SH-SY5Y (cell line): ENCODE measurements around the gene WDR54.

Experiments used
- GATA2 ChIP-seq: IDR thresholded peaks from 2 replicates; pipeline ENCODE4 v1.6.1; 2011; ENCODE audit warnings: mild to moderate bottlenecking, low read depth, low read length
- GATA3 ChIP-seq: IDR thresholded peaks from 2 replicates; pipeline ENCODE4 v1.6.1; 2011; ENCODE audit warnings: low read depth, mild to moderate bottlenecking, low read length, moderate library complexity

- TF ChIP-seq GATA2 (no peak), GATA3 (no peak)
Observed at GRCh38 chr2:74436848-74437695, 15.5 kb downstream of the WDR54 start.
